Measurements from ENCODE around the gene NRXN2.

NRXN2 gene

GRCh38 chr11:64649291-64649697 lies 73.7 kb downstream of the NRXN2 start:
- no peak overlapping the region for H3K4me3 ChIP-seq (replicated peaks; ENCODE audit: low read depth, low read length)
- TF ChIP-seq, protein P1, sequence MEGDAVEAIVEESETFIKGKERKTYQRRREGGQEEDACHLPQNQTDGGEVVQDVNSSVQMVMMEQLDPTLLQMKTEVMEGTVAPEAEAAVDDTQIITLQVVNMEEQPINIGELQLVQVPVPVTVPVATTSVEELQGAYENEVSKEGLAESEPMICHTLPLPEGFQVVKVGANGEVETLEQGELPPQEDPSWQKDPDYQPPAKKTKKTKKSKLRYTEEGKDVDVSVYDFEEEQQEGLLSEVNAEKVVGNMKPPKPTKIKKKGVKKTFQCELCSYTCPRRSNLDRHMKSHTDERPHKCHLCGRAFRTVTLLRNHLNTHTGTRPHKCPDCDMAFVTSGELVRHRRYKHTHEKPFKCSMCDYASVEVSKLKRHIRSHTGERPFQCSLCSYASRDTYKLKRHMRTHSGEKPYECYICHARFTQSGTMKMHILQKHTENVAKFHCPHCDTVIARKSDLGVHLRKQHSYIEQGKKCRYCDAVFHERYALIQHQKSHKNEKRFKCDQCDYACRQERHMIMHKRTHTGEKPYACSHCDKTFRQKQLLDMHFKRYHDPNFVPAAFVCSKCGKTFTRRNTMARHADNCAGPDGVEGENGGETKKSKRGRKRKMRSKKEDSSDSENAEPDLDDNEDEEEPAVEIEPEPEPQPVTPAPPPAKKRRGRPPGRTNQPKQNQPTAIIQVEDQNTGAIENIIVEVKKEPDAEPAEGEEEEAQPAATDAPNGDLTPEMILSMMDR (IDR thresholded peaks at IDR 0.05; ENCODE audit: low read length, missing control alignments): peak; percentile 55
- peak; percentile 27 for DNase-seq (ENCODE audit: low read depth)

- no peak overlapping the region for H3K4me3 ChIP-seq (replicated peaks; ENCODE audit: low read depth, low read length)
- DNase-seq (ENCODE audit: low read depth): no peak
- TF ChIP-seq, protein P1 (IDR thresholded peaks at IDR 0.05; ENCODE audit: low read length, missing control alignments): no peak
Measured at GRCh38 chr11:64648551-64648950, 74.4 kb downstream of the NRXN2 start.

DNA sequence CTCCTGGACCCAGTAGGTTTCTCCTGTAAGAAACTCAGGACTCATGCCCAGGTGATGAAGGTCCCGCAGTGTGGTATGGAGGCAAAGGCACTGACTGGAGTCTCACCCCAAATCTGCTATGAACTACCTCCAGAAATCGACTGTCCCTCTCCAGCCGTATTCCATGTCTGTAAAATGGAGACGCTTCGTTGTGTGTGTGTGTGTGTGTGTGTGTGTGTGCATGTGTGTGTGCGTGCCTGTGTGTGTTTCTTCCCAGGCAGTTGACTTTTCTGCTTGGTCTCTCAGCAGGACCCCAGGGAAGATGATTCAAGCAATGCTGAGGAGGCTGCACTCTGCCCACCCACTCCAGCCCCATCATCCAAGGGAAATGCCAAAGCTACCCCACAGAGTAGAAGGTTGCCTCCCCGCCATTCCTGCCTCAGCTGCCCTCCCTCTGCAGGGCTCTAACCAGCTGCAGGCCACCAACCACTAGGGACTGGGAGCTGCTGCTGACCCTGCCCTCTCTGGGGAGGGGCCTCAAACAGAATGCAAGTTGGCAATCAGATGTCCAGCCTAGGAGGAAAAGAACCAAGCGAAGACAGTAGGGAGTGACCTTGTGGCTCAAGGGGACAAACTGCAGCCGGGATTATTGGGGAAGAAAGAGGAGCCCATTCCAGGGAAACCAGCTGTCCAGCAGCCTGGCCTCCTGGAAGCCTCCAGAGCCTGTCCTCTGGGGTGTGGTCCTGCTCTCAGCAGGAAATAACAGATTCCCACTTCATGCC lies 75.8 kb downstream of the NRXN2 start:
- H3K4me3 ChIP-seq (replicated peaks; ENCODE audit: low read depth, low read length): no peak overlapping the region
- no peak for DNase-seq (ENCODE audit: low read depth)
- TF ChIP-seq, protein P1 (IDR thresholded peaks at IDR 0.05; ENCODE audit: low read length, missing control alignments): no peak

- DNase-seq (ENCODE audit: low read depth): no peak
- H3K4me3 ChIP-seq (replicated peaks; ENCODE audit: low read depth, low read length): no peak overlapping the region
- TF ChIP-seq, protein P1 (IDR thresholded peaks at IDR 0.05; ENCODE audit: low read length, missing control alignments): no peak
Measured at GRCh38 chr11:64644647-64645275, 78.2 kb downstream of the NRXN2 start.

DNA sequence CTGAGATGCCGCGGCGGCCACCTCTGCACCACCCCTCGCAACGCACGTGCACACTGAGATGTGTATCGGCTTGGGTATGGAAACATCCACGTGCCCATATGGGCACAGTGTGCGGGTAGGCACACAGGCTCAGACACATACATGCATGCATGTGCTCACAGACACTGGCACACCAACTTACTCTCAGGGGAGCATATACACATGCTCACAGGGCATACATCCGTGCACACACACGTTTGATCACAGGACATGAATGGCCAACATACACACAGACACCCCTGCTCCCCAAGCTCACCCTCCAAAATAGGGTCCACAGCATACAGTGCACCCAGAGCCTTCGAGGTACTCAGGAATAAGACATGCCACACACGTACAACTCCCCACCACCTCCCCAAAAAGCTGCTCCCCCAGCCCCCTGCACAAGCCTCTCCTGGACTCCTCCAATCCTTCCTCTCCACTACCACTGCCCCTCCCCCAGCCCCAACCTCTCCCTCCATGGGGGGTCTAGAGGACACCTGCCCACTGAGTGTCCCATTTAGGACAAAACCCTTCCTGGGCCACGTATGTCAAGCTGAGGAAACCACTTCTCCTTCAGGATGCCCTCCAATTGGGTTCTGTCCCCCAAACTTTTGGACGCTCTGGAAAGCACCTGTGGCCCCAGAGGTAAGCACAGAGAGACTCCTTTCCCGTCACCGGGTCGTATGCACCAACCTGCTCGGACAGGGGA lies 78.9 kb downstream of the NRXN2 start:
- TF ChIP-seq, protein P1 (IDR thresholded peaks at IDR 0.05; ENCODE audit: low read length, missing control alignments): no peak
- H3K4me3 ChIP-seq (replicated peaks; ENCODE audit: low read depth, low read length): no peak overlapping the region
- DNase-seq (ENCODE audit: low read depth): no peak

- TF ChIP-seq, protein P1 (IDR thresholded peaks at IDR 0.05; ENCODE audit: low read length, missing control alignments): no peak
- DNase-seq (ENCODE audit: low read depth): no peak
- no peak overlapping the region for H3K4me3 ChIP-seq (replicated peaks; ENCODE audit: low read depth, low read length)
Measured at GRCh38 chr11:64643256-64643881, 79.6 kb downstream of the NRXN2 start.

Data from fibroblast of pulmonary artery (primary cell).